Measurements from ENCODE around the gene TNP1. TPM values are rescaled to one million over a fixed set of nuclear protein-coding genes. Genes with fewer than 3 reads are reported as not detected.

TNP1 gene
- total and polyA plus RNA-seq, 9 donors = not detected

GRCh38 chr2:216885117-216885553 is 25.3 kb upstream of the TNP1 start:
- DNase-seq = no peak
- intact Hi-C loops (cut with DNase I) = no loop called here
- no peak for TF ChIP-seq POLR2A (IDR thresholded peaks at IDR 0.05)
- TF ChIP-seq CTCF (IDR thresholded peaks at IDR 0.05) = no peak
- TF ChIP-seq EP300 (IDR thresholded peaks at IDR 0.05) = no peak
- H3K36me3 ChIP-seq = no peaks in the 10 kb centered on the region
- no peak overlapping the region for H3K4me3 ChIP-seq
- no peaks in the 10 kb centered on the region for H3K4me1 ChIP-seq (ENCODE audit: insufficient read depth)
- 94 to 98% (median 97%) methylated on average over 26 to 32 of the region's 32 CpGs for WGBS, 3 donors
- H3K9me3 ChIP-seq = no peaks in the 10 kb centered on the region
- H3K27ac ChIP-seq = no peak overlapping the region
- H3K27me3 ChIP-seq = no peaks in the 10 kb centered on the region

GRCh38 chr2:216884347-216884746 is 24.5 kb upstream of the TNP1 start:
- Histone ChIP-seq H3K4me3 (no peak overlapping the region), H3K36me3 (no peaks in the 10 kb centered on the region), H3K4me1 (ENCODE audit: insufficient read depth) (no peaks in the 10 kb centered on the region), H3K27ac (no peak overlapping the region), H3K27me3 (no peaks in the 10 kb centered on the region), H3K9me3 (no peaks in the 10 kb centered on the region)
- DNase-seq = no peak
- TF ChIP-seq CTCF (IDR thresholded peaks at IDR 0.05) (no peak), POLR2A (IDR thresholded peaks at IDR 0.05) (no peak), EP300 (IDR thresholded peaks at IDR 0.05) (no peak)
- 94 to 100% (median 97%) methylated on average over 2 of the region's 2 CpGs for WGBS, 3 donors
- intact Hi-C loops (cut with DNase I) = no loop called here

GRCh38 chr2:216882876-216883275 is 23.0 kb upstream of the TNP1 start:
- DNase-seq = no peak
- H3K4me1 ChIP-seq (ENCODE audit: insufficient read depth) = no peaks in the 10 kb centered on the region
- H3K4me3 ChIP-seq = no peak overlapping the region
- no peaks in the 10 kb centered on the region for H3K36me3 ChIP-seq
- no peaks in the 10 kb centered on the region for H3K9me3 ChIP-seq
- TF ChIP-seq CTCF (IDR thresholded peaks at IDR 0.05) = no peak
- no peak for TF ChIP-seq EP300 (IDR thresholded peaks at IDR 0.05)
- no peak for TF ChIP-seq POLR2A (IDR thresholded peaks at IDR 0.05)
- intact Hi-C loops (cut with DNase I) = no loop called here
- no peak overlapping the region for H3K27ac ChIP-seq
- H3K27me3 ChIP-seq = no peaks in the 10 kb centered on the region
- 93 to 97% (median 95%) methylated on average over 6 of the region's 6 CpGs for WGBS, 3 donors

GRCh38 chr2:216881411-216881810 is 21.5 kb upstream of the TNP1 start:
- Histone ChIP-seq H3K27ac (no peak overlapping the region), H3K27me3 (no peaks in the 10 kb centered on the region), H3K9me3 (no peaks in the 10 kb centered on the region), H3K4me1 (ENCODE audit: insufficient read depth) (no peaks in the 10 kb centered on the region), H3K4me3 (no peak overlapping the region), H3K36me3 (no peaks in the 10 kb centered on the region)
- DNase-seq = no peak
- intact Hi-C loops (cut with DNase I) = no loop called here
- WGBS, 3 donors = 82 to 98% (median 88%) methylated on average over 4 of the region's 4 CpGs
- TF ChIP-seq CTCF (IDR thresholded peaks at IDR 0.05) (no peak), POLR2A (IDR thresholded peaks at IDR 0.05) (no peak), EP300 (IDR thresholded peaks at IDR 0.05) (no peak)

Measured in ovary (tissue), 9 donors.